GM19452 (cell line): Measurements from ENCODE around the gene POLG.
A peak's percentile ranks its signal among the peaks of the same experiment; 100 is the strongest.

Experiments used
- ATAC-seq: cut with Tn5 transposase; IDR thresholded peaks from one replicate; pipeline ENCODE4 v1.9.1; 2021; ENCODE audit not compliant: unreplicated experiment

POLG gene

GRCh38 chr15:89370120-89370977 lies 35.7 kb upstream of the POLG start:
- ATAC-seq = no peak

GRCh38 chr15:89369341-89369947 lies 34.8 kb upstream of the POLG start:
- ATAC-seq = no peak

GRCh38 chr15:89368566-89369223 lies 34.1 kb upstream of the POLG start:
- no peak for ATAC-seq

- no peak for ATAC-seq
Observed at GRCh38 chr15:89367485-89368451, 33.1 kb upstream of the POLG start.

- no peak for ATAC-seq
Observed at GRCh38 chr15:89366656-89367393, 32.2 kb upstream of the POLG start.

- no peak for ATAC-seq
Observed at GRCh38 chr15:89365462-89366065, 30.9 kb upstream of the POLG start.

- no peak for ATAC-seq
Observed at GRCh38 chr15:89364741-89365450, 30.3 kb upstream of the POLG start.

GRCh38 chr15:89364341-89364740 lies 29.7 kb upstream of the POLG start:
- no peak for ATAC-seq

GRCh38 chr15:89363770-89364169 lies 29.1 kb upstream of the POLG start:
- ATAC-seq = no peak

GRCh38 chr15:89363133-89363532 lies 28.5 kb upstream of the POLG start:
- no peak for ATAC-seq

GRCh38 chr15:89362203-89363101 lies 27.8 kb upstream of the POLG start:
- no peak for ATAC-seq

- no peak for ATAC-seq
Observed at GRCh38 chr15:89361451-89362202, 27.0 kb upstream of the POLG start.

- no peak for ATAC-seq
Observed at GRCh38 chr15:89360294-89360971, 25.8 kb upstream of the POLG start.

GRCh38 chr15:89359471-89360293 lies 25.1 kb upstream of the POLG start:
- ATAC-seq = no peak

- ATAC-seq = peak; percentile 79
Observed at GRCh38 chr15:89358755-89359439, 24.3 kb upstream of the POLG start.

GRCh38 chr15:89358435-89358754 lies 23.8 kb upstream of the POLG start:
- peak; percentile 6 for ATAC-seq
